ENCODE results near the gene EIF5.

- no peak for TF ChIP-seq CTCF (IDR thresholded peaks at IDR 0.05)
- TF ChIP-seq POLR2A (IDR thresholded peaks at IDR 0.05), result no peak
Observed at GRCh38 chr14:103288076-103288766, 45.8 kb upstream of the EIF5 start.

All from heart left ventricle (tissue), 13 donors.